GM13976 (cell line): ENCODE data around the gene WDHD1.

Experiments
- DNase-seq: peaks from one replicate; pipeline ENCODE4 v3.0.0; 2012; ENCODE audit warnings: low spot score
- in situ Hi-C: fragments of 300-500 bp; cut with MboI; formaldehyde crosslinking; loops from one replicate; pipeline ENCODE4 v1.12.0; 2022; ENCODE audit warnings: low sequenced_read_pairs, mixed read lengths, inconsistent platforms; ENCODE audit not compliant: unreplicated experiment
- TF ChIP-seq, protein P1 (sequence below): IDR thresholded peaks from 2 replicates; pipeline ENCODE4 v1.5.1; 2012; ENCODE audit warnings: borderline replicate concordance, mild to moderate bottlenecking; ENCODE audit not compliant: insufficient read depth; ENCODE audit errors: extremely low read depth, missing control alignments, control extremely low read depth

The WDHD1 gene, protein sequence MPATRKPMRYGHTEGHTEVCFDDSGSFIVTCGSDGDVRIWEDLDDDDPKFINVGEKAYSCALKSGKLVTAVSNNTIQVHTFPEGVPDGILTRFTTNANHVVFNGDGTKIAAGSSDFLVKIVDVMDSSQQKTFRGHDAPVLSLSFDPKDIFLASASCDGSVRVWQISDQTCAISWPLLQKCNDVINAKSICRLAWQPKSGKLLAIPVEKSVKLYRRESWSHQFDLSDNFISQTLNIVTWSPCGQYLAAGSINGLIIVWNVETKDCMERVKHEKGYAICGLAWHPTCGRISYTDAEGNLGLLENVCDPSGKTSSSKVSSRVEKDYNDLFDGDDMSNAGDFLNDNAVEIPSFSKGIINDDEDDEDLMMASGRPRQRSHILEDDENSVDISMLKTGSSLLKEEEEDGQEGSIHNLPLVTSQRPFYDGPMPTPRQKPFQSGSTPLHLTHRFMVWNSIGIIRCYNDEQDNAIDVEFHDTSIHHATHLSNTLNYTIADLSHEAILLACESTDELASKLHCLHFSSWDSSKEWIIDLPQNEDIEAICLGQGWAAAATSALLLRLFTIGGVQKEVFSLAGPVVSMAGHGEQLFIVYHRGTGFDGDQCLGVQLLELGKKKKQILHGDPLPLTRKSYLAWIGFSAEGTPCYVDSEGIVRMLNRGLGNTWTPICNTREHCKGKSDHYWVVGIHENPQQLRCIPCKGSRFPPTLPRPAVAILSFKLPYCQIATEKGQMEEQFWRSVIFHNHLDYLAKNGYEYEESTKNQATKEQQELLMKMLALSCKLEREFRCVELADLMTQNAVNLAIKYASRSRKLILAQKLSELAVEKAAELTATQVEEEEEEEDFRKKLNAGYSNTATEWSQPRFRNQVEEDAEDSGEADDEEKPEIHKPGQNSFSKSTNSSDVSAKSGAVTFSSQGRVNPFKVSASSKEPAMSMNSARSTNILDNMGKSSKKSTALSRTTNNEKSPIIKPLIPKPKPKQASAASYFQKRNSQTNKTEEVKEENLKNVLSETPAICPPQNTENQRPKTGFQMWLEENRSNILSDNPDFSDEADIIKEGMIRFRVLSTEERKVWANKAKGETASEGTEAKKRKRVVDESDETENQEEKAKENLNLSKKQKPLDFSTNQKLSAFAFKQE

DNA sequence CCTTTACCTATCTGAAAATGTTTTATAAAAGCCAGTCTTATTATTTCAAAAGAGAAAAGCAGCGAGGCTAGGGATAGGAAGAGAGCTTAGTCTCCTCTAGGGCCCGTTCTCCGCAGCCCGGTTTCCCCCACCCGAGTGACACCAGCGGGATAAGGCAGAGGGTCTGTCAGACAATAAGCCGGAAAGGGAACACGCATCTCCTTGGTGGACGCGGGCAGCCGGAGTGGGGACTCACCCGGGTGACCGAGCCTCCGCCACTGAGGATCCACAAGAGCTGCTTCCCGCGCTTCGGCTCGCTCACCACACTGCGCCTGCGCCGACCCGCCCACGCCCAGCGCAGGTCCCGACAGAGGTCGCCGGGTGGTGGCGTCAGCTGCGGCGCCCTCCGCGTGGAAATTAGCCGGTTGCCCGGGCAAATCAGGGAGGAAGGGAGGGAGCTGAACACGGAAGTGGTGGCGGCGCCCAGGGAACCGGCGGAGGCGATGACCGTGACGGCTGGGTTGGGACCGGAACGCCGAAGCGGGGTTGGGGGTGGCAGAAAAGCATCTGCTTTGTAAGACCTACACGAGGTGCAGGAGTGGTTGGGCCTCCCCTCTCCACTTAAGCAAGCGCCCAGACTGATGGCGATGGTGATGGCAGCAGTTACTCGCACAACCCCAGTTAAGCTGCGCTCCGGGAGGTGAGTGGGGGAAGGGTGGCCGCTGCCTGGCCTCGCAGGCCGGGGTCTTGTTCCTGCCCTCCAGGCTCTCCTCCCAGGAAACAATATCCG lies at the start of gene WDHD1, which contains the start of gene SOCS4:
Gene WDHD1, minus strand, starts transcription at position 307 of the 769 bp plus-strand sequence. CDS start 312 bp downstream, outside the sequence.
Gene SOCS4, plus strand, starts transcription at position 444 of the 769 bp plus-strand sequence. CDS start 15,806 bp downstream, outside the sequence.
- TF ChIP-seq, protein P1, sequence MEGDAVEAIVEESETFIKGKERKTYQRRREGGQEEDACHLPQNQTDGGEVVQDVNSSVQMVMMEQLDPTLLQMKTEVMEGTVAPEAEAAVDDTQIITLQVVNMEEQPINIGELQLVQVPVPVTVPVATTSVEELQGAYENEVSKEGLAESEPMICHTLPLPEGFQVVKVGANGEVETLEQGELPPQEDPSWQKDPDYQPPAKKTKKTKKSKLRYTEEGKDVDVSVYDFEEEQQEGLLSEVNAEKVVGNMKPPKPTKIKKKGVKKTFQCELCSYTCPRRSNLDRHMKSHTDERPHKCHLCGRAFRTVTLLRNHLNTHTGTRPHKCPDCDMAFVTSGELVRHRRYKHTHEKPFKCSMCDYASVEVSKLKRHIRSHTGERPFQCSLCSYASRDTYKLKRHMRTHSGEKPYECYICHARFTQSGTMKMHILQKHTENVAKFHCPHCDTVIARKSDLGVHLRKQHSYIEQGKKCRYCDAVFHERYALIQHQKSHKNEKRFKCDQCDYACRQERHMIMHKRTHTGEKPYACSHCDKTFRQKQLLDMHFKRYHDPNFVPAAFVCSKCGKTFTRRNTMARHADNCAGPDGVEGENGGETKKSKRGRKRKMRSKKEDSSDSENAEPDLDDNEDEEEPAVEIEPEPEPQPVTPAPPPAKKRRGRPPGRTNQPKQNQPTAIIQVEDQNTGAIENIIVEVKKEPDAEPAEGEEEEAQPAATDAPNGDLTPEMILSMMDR, result no peak
- DNase-seq, result peak; percentile 96
- in situ Hi-C loops, result no loop called here

DNA sequence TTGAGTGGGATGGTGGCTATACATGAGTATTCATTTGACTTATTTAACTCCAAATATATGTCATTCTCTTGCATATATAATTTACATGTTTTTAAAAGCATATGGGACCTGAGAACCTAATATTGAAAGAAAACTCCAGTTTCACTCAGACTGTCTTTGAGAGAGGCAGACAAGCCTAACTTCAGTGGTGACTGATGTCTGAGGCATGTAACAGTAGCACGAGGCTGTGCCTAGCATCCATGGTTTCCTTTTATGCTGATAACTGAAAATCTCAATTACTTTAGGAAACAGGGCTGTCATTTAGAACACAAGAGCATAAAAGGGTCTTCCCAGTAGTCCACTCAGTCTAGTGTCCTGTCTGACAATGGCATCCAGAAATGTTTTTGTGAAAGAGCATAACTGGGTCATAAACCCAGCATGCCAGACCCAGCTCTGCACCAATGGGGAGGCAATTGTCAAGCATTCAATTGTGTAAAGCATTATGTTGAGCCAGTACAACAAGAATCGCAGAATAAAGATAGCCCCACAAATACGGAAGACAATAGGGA lies 48.8 kb upstream of the WDHD1 start:
- no peak for DNase-seq
- TF ChIP-seq, protein P1, result no peak
- in situ Hi-C loops, result no loop called here

DNA sequence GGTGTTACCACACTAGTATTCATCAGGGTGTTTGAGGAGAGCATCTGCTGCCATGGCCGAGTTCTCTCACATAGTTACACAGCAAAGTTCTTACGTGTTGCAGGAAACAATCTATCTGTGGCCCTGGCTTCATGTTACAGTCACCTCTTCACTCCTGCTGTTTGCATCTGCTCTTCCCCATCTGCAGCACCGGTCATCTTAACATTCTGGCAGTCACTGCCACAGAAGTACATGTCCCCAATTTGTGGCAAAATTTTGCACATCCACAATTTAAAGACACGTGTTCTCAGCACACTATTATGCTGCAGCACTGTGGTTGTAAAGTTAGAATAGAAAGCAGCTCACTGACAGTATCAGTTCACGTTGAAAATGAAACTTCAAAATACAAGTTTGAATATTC lies 47.8 kb upstream of the WDHD1 start:
- peak; percentile 41 for DNase-seq
- in situ Hi-C loops, result no loop called here
- TF ChIP-seq, protein P1, result no peak

DNA sequence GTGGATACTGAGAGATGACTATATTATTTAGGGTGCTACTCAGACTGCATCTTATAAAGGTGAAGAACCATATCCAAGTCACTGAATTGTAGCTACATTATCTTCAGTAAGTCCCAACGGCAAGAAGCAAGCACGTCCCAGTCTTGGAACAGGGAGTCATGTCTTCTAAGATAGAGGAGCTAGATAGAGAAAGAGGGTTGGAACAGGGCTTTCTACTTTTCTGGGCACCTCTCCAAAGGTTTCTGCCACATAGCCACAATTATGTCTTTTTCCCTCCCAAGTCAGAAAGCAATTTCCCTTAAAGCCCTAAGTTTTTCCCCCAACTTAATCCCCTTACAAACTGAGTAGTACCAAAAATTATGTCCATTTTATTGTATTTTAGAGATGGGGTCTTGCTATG lies 47.0 kb upstream of the WDHD1 start:
- TF ChIP-seq, protein P1, result no peak
- in situ Hi-C loops, result no loop called here
- no peak for DNase-seq

DNA sequence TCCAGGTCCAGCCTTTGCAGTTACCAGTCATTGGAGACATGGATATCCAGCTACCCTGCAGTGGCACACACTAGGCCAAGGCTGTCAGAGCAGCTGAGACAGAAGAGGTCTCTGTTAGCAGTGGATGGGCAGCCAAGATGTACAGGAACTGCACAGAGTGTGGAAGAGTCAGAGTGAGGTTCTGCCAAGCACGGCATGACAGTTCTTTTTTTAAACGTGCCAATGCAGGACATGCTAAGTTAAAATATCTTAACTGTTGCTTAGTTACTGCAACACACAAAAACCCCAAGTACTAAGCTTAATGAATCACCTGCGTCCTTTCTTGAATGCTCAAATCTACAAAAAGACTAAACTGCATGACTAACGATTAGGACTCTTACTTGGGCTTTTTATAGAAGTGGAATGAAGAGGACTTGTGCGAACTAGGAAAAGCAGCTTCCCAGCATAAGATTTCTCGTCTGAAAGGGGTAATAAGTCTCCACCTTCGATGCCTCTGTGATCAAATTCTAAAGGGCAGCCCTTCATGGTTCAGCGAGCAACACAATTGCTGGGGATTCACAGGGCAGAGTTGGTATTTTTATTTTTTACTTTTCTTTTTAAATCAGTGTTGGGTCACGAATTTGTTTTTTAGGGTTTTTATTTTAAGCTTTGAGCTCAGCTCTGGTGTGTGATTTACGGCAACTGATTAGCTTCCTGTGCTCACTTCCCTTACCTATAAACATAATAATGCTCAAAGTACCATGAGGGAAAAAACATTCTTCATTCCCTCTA lies 45.2 kb upstream of the WDHD1 start:
- in situ Hi-C loops, result no loop called here
- peak; percentile 40 for DNase-seq
- TF ChIP-seq, protein P1, result no peak
